D341Med (cell line): ENCODE data around the gene SAMD14.

Source experiments
- DNase-seq: peaks from one replicate; pipeline ENCODE4 v3.0.0; 2012; ENCODE audit warnings: low spot score

SAMD14 gene

GRCh38 chr17:50165066-50165465, 35.1 kb upstream of the SAMD14 start:
- no peak for DNase-seq

DNA sequence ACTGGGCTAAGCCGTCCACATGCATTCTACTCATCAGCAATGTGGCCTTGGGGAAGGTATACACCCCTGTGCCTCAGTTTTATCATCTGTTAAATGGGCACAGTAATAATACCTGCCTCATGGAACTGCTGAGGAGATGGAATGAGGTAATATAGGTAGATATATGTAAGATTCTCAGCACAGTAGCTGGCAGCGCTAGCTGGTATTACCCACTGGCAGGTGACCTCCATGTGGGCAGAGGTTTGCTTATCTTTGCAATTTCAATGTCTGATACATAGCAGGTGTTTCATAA, 34.7 kb upstream of the SAMD14 start:
- no peak for DNase-seq

GRCh38 chr17:50163843-50164696, 34.1 kb upstream of the SAMD14 start:
- DNase-seq = no peak

DNA sequence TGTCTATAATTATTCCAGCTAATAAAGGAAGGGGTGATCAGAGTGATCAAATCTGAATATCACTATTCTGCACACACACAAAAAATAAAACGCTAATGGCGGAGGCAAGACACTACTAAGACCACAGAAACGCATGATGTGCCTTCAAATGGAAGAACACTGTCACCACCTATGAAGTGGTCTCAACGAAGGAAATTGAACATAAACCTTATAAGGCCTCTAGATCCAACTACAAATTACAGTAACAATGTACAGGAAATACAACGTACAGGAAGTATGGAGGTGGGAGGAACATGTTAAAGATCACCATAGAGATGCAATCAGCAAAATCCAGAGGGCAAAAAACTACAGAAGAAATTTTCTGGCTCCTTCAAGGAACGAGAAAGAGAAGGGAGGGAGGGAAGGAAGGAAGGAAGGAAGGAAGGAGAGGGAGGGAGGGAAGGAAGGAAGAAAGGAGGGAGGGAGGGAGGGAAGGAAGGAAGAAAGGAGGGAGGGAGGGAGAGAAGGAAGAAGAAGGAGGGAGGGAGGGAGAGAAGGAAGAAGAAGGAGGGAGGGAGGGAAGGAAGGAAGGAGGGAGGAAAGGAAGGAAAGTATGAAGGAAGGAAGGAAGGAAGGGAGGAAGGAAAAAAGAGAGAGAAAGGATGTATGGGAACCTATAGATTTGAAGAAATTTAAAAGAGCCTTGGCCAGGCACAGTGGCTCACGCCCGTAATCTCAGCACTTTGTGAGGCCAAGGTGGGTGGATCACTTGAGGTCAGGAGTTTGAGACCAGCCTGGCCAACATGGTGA, 32.7 kb upstream of the SAMD14 start:
- no peak for DNase-seq

DNA sequence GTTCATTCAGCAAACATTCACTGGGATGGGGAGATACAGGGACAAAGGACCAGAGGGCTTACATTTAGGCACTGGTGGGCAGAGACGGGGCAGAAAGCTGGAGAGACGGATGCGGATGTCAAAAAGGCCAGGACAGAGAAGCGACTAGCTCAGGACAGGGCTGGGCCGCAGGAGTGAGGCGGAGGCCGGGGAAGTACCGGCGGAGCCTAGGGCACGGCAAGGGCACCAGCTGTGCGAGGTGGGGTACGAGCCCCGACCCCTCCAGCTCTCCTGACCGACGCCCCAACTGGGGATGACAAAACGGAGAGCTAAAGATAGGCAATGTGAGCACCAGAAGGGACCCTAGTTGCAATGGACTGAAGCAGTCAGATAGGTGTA, 31.9 kb upstream of the SAMD14 start:
- no peak for DNase-seq

DNA sequence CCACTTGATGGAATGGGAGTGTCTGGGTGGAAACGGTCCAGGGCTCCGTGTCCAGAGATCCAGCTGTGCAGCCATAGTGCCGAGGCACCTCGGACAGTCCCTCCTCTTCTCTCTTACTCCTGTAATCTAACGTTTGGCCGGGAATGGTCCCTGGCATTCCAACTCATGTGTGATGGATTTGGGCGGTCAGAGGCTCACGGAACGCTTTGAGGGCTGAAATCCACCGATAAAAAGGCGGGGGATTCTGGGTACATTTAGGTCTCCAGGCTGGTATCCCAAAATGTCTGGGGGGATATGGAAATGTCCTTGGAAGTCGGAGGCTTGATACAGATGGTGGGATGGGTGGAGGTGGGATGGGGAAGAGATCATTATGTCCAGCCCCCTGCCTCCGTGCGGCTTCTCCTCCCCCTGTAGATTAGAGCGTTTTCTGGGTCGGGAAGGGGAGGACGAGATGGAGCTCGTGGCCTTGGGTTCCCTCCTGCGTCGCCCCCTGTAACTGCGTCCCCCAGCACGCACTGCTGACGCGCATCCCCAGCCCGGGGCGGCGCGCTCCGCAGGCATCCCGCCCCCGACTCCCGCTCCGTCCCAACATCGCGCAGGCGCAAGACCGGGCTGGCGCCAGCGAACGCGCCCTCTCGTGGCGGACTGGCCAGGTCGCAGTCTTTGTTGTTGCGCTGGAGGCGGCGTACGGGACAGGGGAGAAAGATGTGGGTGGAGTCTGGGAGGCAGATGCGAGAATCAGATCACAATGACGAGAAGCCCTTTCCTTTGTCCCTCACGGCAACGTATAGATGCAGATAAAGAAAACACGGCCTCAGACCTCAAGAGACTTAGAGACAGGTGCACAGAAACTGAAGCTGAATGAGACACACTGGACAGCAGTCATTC, 31.3 kb upstream of the SAMD14 start:
- DNase-seq = peak; percentile 100

GRCh38 chr17:50157891-50158290, 27.9 kb upstream of the SAMD14 start:
- DNase-seq = no peak

GRCh38 chr17:50155115-50155819, 25.3 kb upstream of the SAMD14 start:
- no peak for DNase-seq

DNA sequence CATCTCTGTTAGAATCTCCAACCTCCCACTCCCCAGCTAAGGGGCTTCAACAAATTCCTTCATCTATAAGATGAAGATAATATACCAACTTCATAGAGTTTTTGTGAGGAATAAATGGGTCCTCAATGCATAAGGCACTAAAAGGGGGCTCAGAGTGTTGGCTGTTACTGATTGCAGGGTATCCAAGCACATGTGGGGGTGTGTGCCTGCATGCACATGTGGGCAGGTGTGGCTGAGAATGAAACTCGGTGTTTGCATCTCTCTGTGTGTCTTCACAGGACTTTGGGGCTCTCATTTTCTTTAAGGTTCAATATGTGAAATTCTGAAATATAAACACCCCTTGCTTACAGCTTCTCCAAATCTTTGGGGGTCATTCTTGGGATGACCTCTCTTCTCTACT, 24.6 kb upstream of the SAMD14 start:
- DNase-seq = no peak

GRCh38 chr17:50153650-50154575, 24.0 kb upstream of the SAMD14 start:
- DNase-seq = no peak

- no peak for DNase-seq
These were observed 22.8 kb upstream of the SAMD14 start for GRCh38 chr17:50152736-50153135.

DNA sequence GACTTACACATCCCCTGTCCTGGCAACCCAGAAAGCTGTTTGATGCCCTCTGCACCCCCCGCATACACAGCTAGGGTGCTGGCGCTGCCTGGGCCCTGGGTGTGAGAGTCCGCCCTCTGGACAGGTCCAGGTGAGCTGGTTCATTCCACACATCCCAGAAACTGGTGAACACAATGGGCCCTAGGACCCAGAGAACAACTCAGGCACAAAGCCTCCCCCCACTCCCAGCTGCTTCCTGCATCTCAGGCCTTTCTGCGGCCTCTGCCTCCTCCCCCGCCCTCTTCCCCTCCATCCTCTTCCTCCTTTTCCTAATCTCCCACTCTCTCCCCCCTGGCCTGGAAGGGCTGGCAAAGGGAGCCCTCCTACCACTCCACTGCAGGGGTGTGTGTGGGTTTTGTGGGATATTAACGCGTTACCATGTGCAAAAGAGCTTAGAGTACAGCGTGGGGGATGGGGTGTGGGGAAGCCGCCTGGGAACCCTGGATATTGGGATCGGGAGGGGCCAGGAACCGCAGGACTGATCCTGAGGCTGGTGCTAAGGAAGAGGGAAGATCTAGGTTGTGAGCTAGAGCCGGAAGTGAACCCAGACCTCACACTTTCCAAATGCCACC, 22.1 kb upstream of the SAMD14 start:
- peak; percentile 92 for DNase-seq

DNA sequence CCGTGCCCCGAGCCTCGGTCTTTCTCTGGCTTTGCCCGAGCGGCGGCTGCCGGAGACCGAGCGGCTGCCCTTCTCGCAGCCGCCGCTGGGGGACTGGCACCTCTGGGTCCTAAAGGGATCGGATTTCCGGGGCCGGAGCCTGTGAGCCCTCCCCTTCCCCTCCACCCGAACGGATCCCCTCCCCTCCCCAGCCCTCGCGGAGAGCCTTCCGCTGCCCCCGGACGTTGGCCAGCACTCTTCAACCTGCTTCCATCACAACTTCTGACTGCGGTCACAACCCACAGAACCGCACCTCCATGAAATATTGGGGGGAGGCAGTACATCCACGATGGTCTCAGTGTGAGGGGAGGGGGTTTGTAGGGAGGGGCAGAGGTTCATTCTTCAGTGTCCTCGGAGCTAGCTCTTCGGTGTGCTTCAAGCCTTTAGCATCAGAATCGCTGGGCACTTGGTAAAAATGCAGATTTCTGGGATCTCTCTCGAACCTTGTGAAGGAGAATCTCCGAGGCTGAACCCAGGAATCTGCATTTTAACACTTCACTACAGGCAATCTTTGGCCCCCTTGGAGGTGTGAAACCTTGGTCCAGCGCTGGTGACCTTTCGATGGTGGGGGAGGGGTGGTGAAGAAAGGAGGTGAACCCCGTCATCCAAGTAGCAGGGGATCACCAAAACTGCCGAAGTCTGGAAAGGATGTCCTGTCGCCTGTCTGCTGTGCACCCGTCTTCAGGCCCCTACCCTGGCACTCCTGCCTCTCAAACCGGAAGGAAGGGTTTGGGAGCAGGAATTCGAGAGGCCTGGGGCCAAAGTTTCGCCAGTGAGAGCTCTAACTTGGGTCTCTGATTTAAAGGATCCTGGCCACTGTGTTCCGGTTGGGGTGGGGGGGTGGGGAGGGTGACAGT, 21.3 kb upstream of the SAMD14 start:
- DNase-seq = peak; percentile 97

- no peak for DNase-seq
These were observed 20.5 kb upstream of the SAMD14 start, which contains the start of gene PPP1R9B for GRCh38 chr17:50150354-50151040. Gene PPP1R9B (minus strand): TSS chr17:50150677. CDS start chr17:50150513, 164 bp downstream.

GRCh38 chr17:50149417-50150353, 19.7 kb upstream of the SAMD14 start:
- DNase-seq = peak; percentile 82

GRCh38 chr17:50149091-50149416, 19.1 kb upstream of the SAMD14 start:
- DNase-seq = no peak

DNA sequence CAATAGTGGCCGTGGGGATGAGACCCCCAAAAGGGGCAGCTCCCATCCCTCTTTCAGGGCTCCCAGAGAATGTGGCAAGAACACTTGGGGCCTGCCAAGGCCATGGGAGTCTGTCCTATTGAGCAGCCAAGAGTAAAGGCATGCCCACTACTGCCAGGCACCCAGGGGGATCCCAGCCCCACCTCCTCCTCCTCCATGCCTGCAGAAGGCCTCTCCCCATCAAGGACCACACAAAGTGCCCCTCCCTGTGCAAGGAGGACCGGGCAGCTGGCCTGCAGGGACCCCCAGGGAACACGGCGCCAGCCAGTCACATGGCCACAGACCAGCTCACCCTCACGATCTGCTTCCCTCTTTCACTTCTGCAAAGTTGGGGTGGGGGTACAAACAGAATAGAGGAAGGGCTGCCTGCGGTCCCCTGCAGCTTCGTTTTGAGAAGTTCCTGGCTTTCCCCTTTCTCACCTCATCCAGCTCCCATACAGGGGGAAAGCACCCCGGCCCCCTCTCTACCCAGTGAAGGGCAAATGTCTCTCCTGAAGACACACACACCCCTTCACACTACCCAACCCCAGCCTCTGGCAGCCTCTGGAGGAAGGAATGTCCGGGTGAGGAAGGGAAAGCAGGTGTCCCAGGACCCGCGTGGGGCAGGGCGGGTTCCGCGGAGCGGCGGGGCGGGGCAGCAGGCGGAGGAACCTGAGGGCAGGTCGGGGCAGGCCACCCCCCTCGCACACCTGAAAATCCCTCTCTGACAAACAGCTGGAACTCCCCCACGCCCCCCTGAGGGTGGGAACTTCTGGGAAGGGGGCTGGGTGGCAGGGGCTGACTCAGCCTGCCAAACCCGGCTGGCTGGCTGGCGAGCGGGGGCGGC, 18.5 kb upstream of the SAMD14 start:
- DNase-seq = peak; percentile 75
